Endothelial cell of umbilical vein (primary cell): ENCODE data around the gene ATP6V1A.

Source experiments
- EZH2 ChIP-seq: IDR thresholded peaks from 2 replicates; pipeline ENCODE4 v1.6.1; 2012; ENCODE audit warnings: borderline replicate concordance, low read depth, mild to moderate bottlenecking, moderate library complexity, low read length, inconsistent platforms; ENCODE audit not compliant: severe bottlenecking
- FOS ChIP-seq: IDR thresholded peaks from 2 replicates; pipeline ENCODE4 v1.6.1; 2011; ENCODE audit warnings: mild to moderate bottlenecking, low read length, moderate library complexity, borderline replicate concordance; ENCODE audit not compliant: insufficient read depth
- JUN ChIP-seq: IDR thresholded peaks from 2 replicates; pipeline ENCODE4 v1.6.1; 2011; ENCODE audit warnings: borderline replicate concordance, low read depth; ENCODE audit not compliant: insufficient read length, insufficient read depth
- MYC ChIP-seq: IDR thresholded peaks from one replicate; pipeline ENCODE4 v1.6.1; 2011; ENCODE audit warnings: mild to moderate bottlenecking, low read depth, low read length
- POLR2A ChIP-seq: IDR thresholded peaks from 2 replicates; pipeline ENCODE4 v1.6.1; 2012; ENCODE audit warnings: low read depth, mild to moderate bottlenecking, control low read depth, low read length
- POLR2AphosphoS5 ChIP-seq: IDR thresholded peaks from 2 replicates; pipeline ENCODE4 v1.6.1; 2012; ENCODE audit warnings: low read depth, mild to moderate bottlenecking, control low read depth, low read length, moderate library complexity; ENCODE audit not compliant: insufficient read depth
- TF ChIP-seq, protein P1 (sequence below), 2 donors: IDR thresholded peaks; 1 replicate in 1 of 2; 2 replicates in 1 of 2; pipeline ENCODE4 v1.5.1; 2011; ENCODE audit warnings: low read length in 2 of 2, mild to moderate bottlenecking in 2 of 2, moderate library complexity in 2 of 2, control low read depth in 1 of 2, inconsistent platforms in 1 of 2, low read depth in 1 of 2; ENCODE audit not compliant: insufficient read depth in 1 of 2; ENCODE audit errors: extremely low read depth in 1 of 2
- TF ChIP-seq, protein P2 (sequence below): IDR thresholded peaks from 2 replicates; pipeline ENCODE4 v1.6.1; 2011; ENCODE audit not compliant: insufficient read depth, insufficient read length

DNA sequence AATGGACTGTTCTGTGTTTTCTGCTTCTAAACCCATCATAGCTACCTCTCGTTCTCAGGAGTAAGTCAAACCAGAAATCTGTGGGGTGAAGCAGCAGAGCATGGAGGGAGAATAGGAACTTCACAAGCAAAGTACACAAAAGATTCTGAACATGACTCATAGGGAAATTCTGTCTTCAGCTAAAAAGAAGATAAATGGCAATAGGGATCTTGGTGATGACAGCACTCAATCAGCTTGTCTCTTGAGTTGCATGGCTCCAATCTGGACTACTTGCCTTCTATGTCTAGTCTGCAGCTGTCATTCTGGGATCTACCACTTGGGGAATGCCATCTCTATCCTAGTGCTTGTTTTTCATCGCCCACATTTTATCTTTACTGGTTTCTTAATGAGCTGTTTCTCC lies 78.3 kb downstream of the ATP6V1A start:
- TF ChIP-seq EZH2 (no peak), POLR2A (no peak), POLR2AphosphoS5 (no peak), JUN (no peak), MYC (no peak), FOS (peak; percentile 36)
- TF ChIP-seq, protein P1, sequence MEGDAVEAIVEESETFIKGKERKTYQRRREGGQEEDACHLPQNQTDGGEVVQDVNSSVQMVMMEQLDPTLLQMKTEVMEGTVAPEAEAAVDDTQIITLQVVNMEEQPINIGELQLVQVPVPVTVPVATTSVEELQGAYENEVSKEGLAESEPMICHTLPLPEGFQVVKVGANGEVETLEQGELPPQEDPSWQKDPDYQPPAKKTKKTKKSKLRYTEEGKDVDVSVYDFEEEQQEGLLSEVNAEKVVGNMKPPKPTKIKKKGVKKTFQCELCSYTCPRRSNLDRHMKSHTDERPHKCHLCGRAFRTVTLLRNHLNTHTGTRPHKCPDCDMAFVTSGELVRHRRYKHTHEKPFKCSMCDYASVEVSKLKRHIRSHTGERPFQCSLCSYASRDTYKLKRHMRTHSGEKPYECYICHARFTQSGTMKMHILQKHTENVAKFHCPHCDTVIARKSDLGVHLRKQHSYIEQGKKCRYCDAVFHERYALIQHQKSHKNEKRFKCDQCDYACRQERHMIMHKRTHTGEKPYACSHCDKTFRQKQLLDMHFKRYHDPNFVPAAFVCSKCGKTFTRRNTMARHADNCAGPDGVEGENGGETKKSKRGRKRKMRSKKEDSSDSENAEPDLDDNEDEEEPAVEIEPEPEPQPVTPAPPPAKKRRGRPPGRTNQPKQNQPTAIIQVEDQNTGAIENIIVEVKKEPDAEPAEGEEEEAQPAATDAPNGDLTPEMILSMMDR (IDR thresholded peaks at IDR 0.05; ENCODE audit: extremely low read depth in 1 of 2, insufficient read depth in 1 of 2, low read depth in 1 of 2, low read length in 2 of 2): peak in 1 of 2 donors; percentile 20
- TF ChIP-seq, protein P2, sequence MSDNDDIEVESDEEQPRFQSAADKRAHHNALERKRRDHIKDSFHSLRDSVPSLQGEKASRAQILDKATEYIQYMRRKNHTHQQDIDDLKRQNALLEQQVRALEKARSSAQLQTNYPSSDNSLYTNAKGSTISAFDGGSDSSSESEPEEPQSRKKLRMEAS: no peak
